ENCODE data around the gene TRIM3. TPM values are rescaled to one million over a fixed set of nuclear protein-coding genes. Genes with fewer than 3 reads are reported as not detected.

The TRIM3 gene
- total RNA-seq (2021; fragmentation: NEBNext Ultra II Directional; extraction: Animal tissue kit (Norgen Biotek cat#: 25700)), result 14.3 and 15.7 TPM in 2 replicates
- 10.7 and 16.2 TPM in 2 replicates for polyA plus RNA-seq (2011; rRNA removed)
- polyA plus RNA-seq (2011; cell fraction: cytosol; rRNA removed), result 12.9 TPM
- 37.0 TPM for polyA plus RNA-seq (2011; cell fraction: nucleus; rRNA removed)
- polyA plus RNA-seq (2012, experiment 1 of 2), result 9.7 to 15.3 TPM (median 12.7 TPM) in 4 replicates
- polyA plus RNA-seq (2012, experiment 2 of 2), result 9.6 TPM
- 9.6 TPM for polyA plus RNA-seq (2013, experiment 1 of 2)
- polyA plus RNA-seq (2013, experiment 2 of 2), result 8.1 TPM
- 10.0 and 11.3 TPM in 2 replicates for polyA minus RNA-seq (2011; rRNA and poly(A)+ RNA removed)
- 11.4 TPM for polyA minus RNA-seq (2011; cell fraction: cytosol; rRNA and poly(A)+ RNA removed)
- polyA minus RNA-seq (2011; cell fraction: nucleus; rRNA and poly(A)+ RNA removed), result 24.4 TPM
- long read RNA-seq, experiment 1, partial matches to known transcripts, result 1 of 8 reads
- long read RNA-seq, experiment 1, other reads (novel, unspliced or antisense), result 2 of 8 reads
- long read RNA-seq, experiment 2, partial matches to known transcripts, result 2 of 5 reads
- long read RNA-seq, experiment 2, other reads (novel, unspliced or antisense), result 1 of 5 reads

DNA sequence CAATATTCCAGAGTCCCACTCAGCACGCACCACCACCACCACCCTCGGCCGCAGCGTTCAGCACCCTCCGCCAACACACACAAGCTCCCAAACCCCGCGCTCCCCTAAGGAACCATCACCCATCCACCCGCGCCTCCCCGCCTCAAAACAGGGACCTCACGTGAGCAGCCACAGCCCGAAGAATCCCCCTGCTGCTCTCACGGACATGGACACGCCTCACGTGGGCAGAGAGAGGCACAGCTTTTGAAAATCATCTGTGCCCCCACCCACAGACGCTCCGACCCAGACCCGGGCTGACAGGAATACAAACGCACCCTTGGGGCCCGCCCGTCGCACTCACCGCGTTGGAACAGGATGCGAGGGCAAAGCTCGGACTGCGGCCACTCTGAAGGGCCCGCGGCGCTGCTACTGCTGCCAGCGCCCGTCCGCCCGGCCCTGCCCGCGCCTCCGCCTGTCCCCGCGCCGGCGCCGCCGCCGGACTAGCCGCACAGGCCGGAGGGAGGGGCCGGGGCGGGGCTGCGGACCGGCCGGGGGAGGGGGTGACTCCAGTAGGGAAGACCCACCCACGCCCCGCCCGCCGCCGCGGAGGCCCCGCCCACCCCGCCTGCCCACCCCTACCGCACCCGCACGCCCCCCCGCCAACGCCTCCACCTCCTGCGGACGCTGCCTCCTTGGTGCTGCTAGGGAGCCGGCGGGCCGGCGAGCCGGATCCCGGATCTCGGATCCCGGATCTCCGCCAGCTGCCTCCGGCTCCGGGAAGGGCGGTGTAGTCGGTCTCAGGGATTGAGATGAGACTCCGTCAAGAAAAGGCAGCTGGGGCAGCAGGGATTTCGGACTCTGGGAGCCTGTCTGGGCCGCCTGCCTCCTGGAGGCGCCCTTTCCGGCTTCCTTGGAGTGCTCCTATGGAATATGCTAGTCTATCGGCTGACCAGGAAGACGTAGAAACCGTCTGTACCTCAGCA is at the start of gene TRIM3:
TSS of gene TRIM3 (minus strand) at position 491 of the 962 bp plus-strand sequence. CDS start 8,246 bp downstream, outside the sequence.
- no peaks in the 10 kb centered on the region for H3K79me2 ChIP-seq (ENCODE audit: control insufficient read depth in 1 of 2, insufficient read depth in 2 of 2, low read length in 2 of 2)
- H3K4me2 ChIP-seq (ENCODE audit: insufficient read depth in 1 of 2, low read depth in 2 of 2, low read length in 2 of 2), result peak within 1 kb of the TSS; percentile 80 to 99
- H3K36me3 ChIP-seq (ENCODE audit: control insufficient read depth in 2 of 4, insufficient read depth in 4 of 4, low read length in 3 of 4), result peaks cover 13 to 24% (median 19%) of the 10 kb centered on the region in 4 experiments
- peak within 1 kb of the TSS; percentile 62 for H2AFZ ChIP-seq (ENCODE audit: low read length)
- no peak within 1 kb of the TSS for H2BK12ac ChIP-seq (ENCODE audit: low read depth, low read length)
- peak within 1 kb of the TSS; percentile 42; the same call in 1 of the 2 replicates for H2BK5ac ChIP-seq (ENCODE audit: low read depth, low read length)
- peaks cover 10% of the 10 kb centered on the region; the same call in 1 of the 2 replicates for H3K23me2 ChIP-seq (ENCODE audit: low read depth, low read length)
- 0 out of 2 replicates have a peak within 1 kb of the TSS, but pooled peaks have one; percentile 33 for H2BK15ac ChIP-seq (ENCODE audit: low read length)
- H3K9me3 ChIP-seq (ENCODE audit: insufficient read depth in 2 of 2, low read depth in 1 of 2, low read length in 1 of 2), result no peaks in the 10 kb centered on the region
- peak within 1 kb of the TSS in 3 of 4 experiments; percentile 35 to 66 (median 60); a peak in 6 of 7 replicates for H3K9ac ChIP-seq (replicated peaks in 1 of 4; ENCODE audit: extremely low read depth in 1 of 4, low read depth in 3 of 4, low read length in 3 of 4)
- no peak within 1 kb of the TSS for H3K4ac ChIP-seq (replicated peaks; ENCODE audit: insufficient read length, low read depth, low read length)
- H2BK120ac ChIP-seq (replicated peaks; ENCODE audit: low read depth, low read length), result no peak within 1 kb of the TSS
- H3K23ac ChIP-seq (ENCODE audit: insufficient read length), result no peak within 1 kb of the TSS
- H2AK5ac ChIP-seq (ENCODE audit: low read depth, low read length), result no peak within 1 kb of the TSS
- H4K20me1 ChIP-seq (replicated peaks in 1 of 2; ENCODE audit: control insufficient read depth in 1 of 2, insufficient read depth in 2 of 2, low read length in 2 of 2), result peaks cover 1 to 6% of the 10 kb centered on the region in 2 experiments
- H3K14ac ChIP-seq (ENCODE audit: insufficient read length), result no peak within 1 kb of the TSS
- no peaks in the 10 kb centered on the region for H3K79me1 ChIP-seq (ENCODE audit: low read depth, low read length)
- H3K18ac ChIP-seq (ENCODE audit: extremely low read depth, low read length), result peak within 1 kb of the TSS; percentile 56
- H4K8ac ChIP-seq (ENCODE audit: extremely low read depth, insufficient read depth, low read length), result peak within 1 kb of the TSS; percentile 81; the same call in 1 of the 2 replicates
- H3K56ac ChIP-seq (replicated peaks; ENCODE audit: insufficient read length, low read depth, low read length), result peak within 1 kb of the TSS; percentile 9
- ChIA-PET CTCF (ENCODE audit: partially characterized antibody) (interaction anchor here (1.0 to 7.0 kb wide), 10 partner anchors 19 to 95 kb away, joined by 3 to 69 read pairs (median 13); partner anchors contain the start of genes APBB1, DNHD1 and HPX), POLR2A (ENCODE audit: partially characterized antibody) (interaction anchor here (0.7 to 1.7 kb wide), 12 partner anchors 8 to 157 kb away, joined by 3 to 12 read pairs (median 4); partner anchors contain the start of genes DNHD1 and TIMM10B)
- DNase-seq (ENCODE audit: low read depth in 1 of 2, low spot score in 2 of 2) (peak; percentile 46 to 88), FAIRE-seq (no peak)
- no peak within 1 kb of the TSS for H2BK20ac ChIP-seq (ENCODE audit: low read length)
- no peak within 1 kb of the TSS for H4K91ac ChIP-seq (replicated peaks; ENCODE audit: insufficient read length, low read length)
- H3K4me3 ChIP-seq (ENCODE audit: extremely low read depth in 1 of 4, insufficient read depth in 2 of 4, low read depth in 3 of 4, low read length in 4 of 4), result peak within 1 kb of the TSS; percentile 73 to 97 (median 80)
- no peak within 1 kb of the TSS; the same call in 1 of the 2 replicates for H3K27ac ChIP-seq (ENCODE audit: low read depth, low read length)
- H3K4me1 ChIP-seq (replicated peaks in 1 of 4; ENCODE audit: control insufficient read depth in 3 of 4, insufficient read depth in 4 of 4, low read length in 3 of 4), result peaks cover 9 to 20% (median 15%) of the 10 kb centered on the region in 4 experiments
- no peak within 1 kb of the TSS for H4K5ac ChIP-seq (ENCODE audit: insufficient read length, low read depth, low read length)
- WGBS, 2 experiments (ENCODE audit: extremely low coverage in 1 of 2, insufficient coverage in 1 of 2, insufficient read length in 1 of 2, insufficient replicate concordance in 2 of 2, low coverage in 1 of 2, low lambda C conversion rate in 2 of 2, missing lambda C conversion rate in 1 of 2), result 4% methylated on average over 41 of the region's 87 CpGs; no CpG with 5 or more reads in 1 of the 2 experiments
- no peaks in the 10 kb centered on the region; a peak in 1 of 7 replicates for H3K27me3 ChIP-seq (replicated peaks in 1 of 4; ENCODE audit: control insufficient read depth in 3 of 4, extremely low read depth in 1 of 4, insufficient read depth in 3 of 4, low read length in 3 of 4)
- TF ChIP-seq FOSL1 (IDR thresholded peaks at IDR 0.05; ENCODE audit: insufficient read depth, low read depth, low read length) (no peak), RNF2 (IDR thresholded peaks at IDR 0.05; ENCODE audit: borderline replicate concordance, low read depth, low read length, missing control alignments, poor library complexity, severe bottlenecking) (no peak), GABPA (IDR thresholded peaks at IDR 0.05; ENCODE audit: borderline replicate concordance, insufficient read depth, low read length) (no peak), CEBPB (IDR thresholded peaks at IDR 0.05; ENCODE audit: low read depth, low read length) (no peak), RBBP5 (IDR thresholded peaks at IDR 0.05; ENCODE audit: borderline replicate concordance, low read depth, low read length) (no peak), JUND (IDR thresholded peaks at IDR 0.05; ENCODE audit: low read length) (no peak), POLR2AphosphoS5 (IDR thresholded peaks at IDR 0.05; ENCODE audit: low read depth, low read length) (peak; percentile 19; the same call in 1 of the 2 replicates)

Data from H1 (cell line).